ENCODE data around the gene ATP2A2. TPM values are rescaled to one million over a fixed set of nuclear protein-coding genes. Genes with fewer than 3 reads are reported as not detected.
A peak's percentile ranks its signal among the peaks of the same experiment; 100 is the strongest.

ATP2A2 gene
- total RNA-seq, 4 donors from 2014 or later: 170 to 231 (median 177) TPM

GRCh38 chr12:110246636-110247339 is 34.3 kb upstream of the ATP2A2 start:
- TF ChIP-seq POLR2A (IDR thresholded peaks at IDR 0.05; ENCODE audit: low read depth): no peak
- no peak for TF ChIP-seq CTCF (IDR thresholded peaks at IDR 0.05)
- TF ChIP-seq POLR2AphosphoS5 (IDR thresholded peaks at IDR 0.05): no peak
- TF ChIP-seq EP300 (IDR thresholded peaks at IDR 0.05): no peak
- intact Hi-C loops (cut with DNase I): no loop called here
- Histone ChIP-seq H3K27ac (replicated peaks in 1 of 4) (peak overlapping the region; percentile 70 to 85 (median 80)), H3K27me3 (no peaks in the 10 kb centered on the region), H3K4me3 (no peak overlapping the region), H3K9me3 (no peaks in the 10 kb centered on the region), H3K36me3 (peaks cover 0 to 18% (median 0%) of the 10 kb centered on the region in 4 donors), H3K4me1 (peaks cover 49 to 61% (median 56%) of the 10 kb centered on the region in 4 donors)
- WGBS: 49% methylated on average over 4 of the region's 4 CpGs
- no peak for DNase-seq (ENCODE audit: extremely low spot score)

- H3K36me3 ChIP-seq: peaks cover 0 to 17% (median 0%) of the 10 kb centered on the region in 4 donors
- no peak for TF ChIP-seq POLR2A (IDR thresholded peaks at IDR 0.05; ENCODE audit: low read depth)
- TF ChIP-seq CTCF (IDR thresholded peaks at IDR 0.05): no peak
- TF ChIP-seq POLR2AphosphoS5 (IDR thresholded peaks at IDR 0.05): no peak
- no peak for TF ChIP-seq EP300 (IDR thresholded peaks at IDR 0.05)
- no peaks in the 10 kb centered on the region for H3K9me3 ChIP-seq
- 61% methylated on average over 11 of the region's 14 CpGs for WGBS
- H3K27ac ChIP-seq (replicated peaks in 1 of 4): peak overlapping the region; percentile 70 to 85 (median 80)
- peaks cover 49 to 62% (median 57%) of the 10 kb centered on the region in 4 donors for H3K4me1 ChIP-seq
- no peak overlapping the region for H3K4me3 ChIP-seq
- intact Hi-C loops (cut with DNase I): no loop called here
- no peak for DNase-seq (ENCODE audit: extremely low spot score)
- no peaks in the 10 kb centered on the region for H3K27me3 ChIP-seq
These were observed 33.5 kb upstream of the ATP2A2 start for GRCh38 chr12:110247340-110248095.

GRCh38 chr12:110248096-110248447 is 33.0 kb upstream of the ATP2A2 start:
- TF ChIP-seq EP300 (IDR thresholded peaks at IDR 0.05) (no peak), POLR2A (IDR thresholded peaks at IDR 0.05; ENCODE audit: low read depth) (no peak), POLR2AphosphoS5 (IDR thresholded peaks at IDR 0.05) (no peak), CTCF (IDR thresholded peaks at IDR 0.05) (no peak)
- Histone ChIP-seq H3K4me1 (peaks cover 53 to 67% (median 61%) of the 10 kb centered on the region in 4 donors), H3K4me3 (no peak overlapping the region), H3K27me3 (no peaks in the 10 kb centered on the region), H3K27ac (replicated peaks in 1 of 4) (peak overlapping the region; percentile 70 to 85 (median 80)), H3K9me3 (no peaks in the 10 kb centered on the region), H3K36me3 (peaks cover 0 to 11% (median 0%) of the 10 kb centered on the region in 4 donors)
- no peak for DNase-seq (ENCODE audit: extremely low spot score)
- 58% methylated on average over 4 of the region's 4 CpGs for WGBS
- intact Hi-C loops (cut with DNase I): no loop called here

- WGBS: 0% methylated on average over 4 of the region's 4 CpGs
- no peak overlapping the region for H3K4me3 ChIP-seq
- intact Hi-C loops (cut with DNase I): no loop called here
- DNase-seq (ENCODE audit: extremely low spot score): no peak
- peak overlapping the region; percentile 70 to 85 (median 80) for H3K27ac ChIP-seq (replicated peaks in 1 of 4)
- no peaks in the 10 kb centered on the region for H3K9me3 ChIP-seq
- H3K27me3 ChIP-seq: no peaks in the 10 kb centered on the region
- H3K36me3 ChIP-seq: peaks cover 0 to 5% (median 0%) of the 10 kb centered on the region in 4 donors
- TF ChIP-seq POLR2A (IDR thresholded peaks at IDR 0.05; ENCODE audit: low read depth): no peak
- TF ChIP-seq EP300 (IDR thresholded peaks at IDR 0.05): no peak
- TF ChIP-seq CTCF (IDR thresholded peaks at IDR 0.05): no peak
- no peak for TF ChIP-seq POLR2AphosphoS5 (IDR thresholded peaks at IDR 0.05)
- H3K4me1 ChIP-seq: peaks cover 63 to 77% (median 70%) of the 10 kb centered on the region in 4 donors
These were observed 31.9 kb upstream of the ATP2A2 start for GRCh38 chr12:110249105-110249504.
